ENCODE data around the gene SOX6. TPM values are rescaled to one million over a fixed set of nuclear protein-coding genes. Genes with fewer than 3 reads are reported as not detected.

SOX6 gene
- total RNA-seq, 1 experiment from 2014 or later: not detected

GRCh38 chr11:15988016-15988550, 368.3 kb downstream of the SOX6 start:
- Histone ChIP-seq H4K91ac (ENCODE audit: insufficient read length, low read depth, low read length) (no peak overlapping the region), H3K9me3 (ENCODE audit: control insufficient read depth, low read depth, low read length) (no peaks in the 10 kb centered on the region), H3K14ac (ENCODE audit: insufficient read depth, low read length) (no peak overlapping the region), H2BK5ac (ENCODE audit: insufficient read length, low read length) (no peak overlapping the region), H3K18ac (ENCODE audit: insufficient read length, low read depth, low read length) (no peak overlapping the region), H2BK20ac (ENCODE audit: low read depth, low read length, poor library complexity, severe bottlenecking) (no peak overlapping the region), H3K79me2 (ENCODE audit: insufficient read depth, low read length) (no peaks in the 10 kb centered on the region), H3K56ac (ENCODE audit: insufficient read length, low read depth, low read length) (no peak overlapping the region), H3K4me2 (ENCODE audit: insufficient read depth, insufficient read length, low read length) (no peak overlapping the region), H4K20me1 (ENCODE audit: control insufficient read depth, insufficient read depth, insufficient read length) (no peaks in the 10 kb centered on the region), H4K5ac (ENCODE audit: insufficient read length, low read depth, low read length) (no peak overlapping the region), H3K4ac (ENCODE audit: low read depth, low read length) (no peak overlapping the region), H3K9ac (ENCODE audit: extremely low read depth, insufficient read length, low read length) (no peak overlapping the region), H3K4me1 (ENCODE audit: insufficient read depth, low read length) (no peaks in the 10 kb centered on the region), H3K79me1 (ENCODE audit: insufficient read depth, low read depth, low read length, poor library complexity, severe bottlenecking) (no peaks in the 10 kb centered on the region), H3K23ac (ENCODE audit: insufficient read length, low read depth, low read length) (no peak overlapping the region), H2AK5ac (ENCODE audit: insufficient read length, low read length) (no peak overlapping the region), H2AFZ (ENCODE audit: low read length) (no peak overlapping the region), H2BK15ac (ENCODE audit: low read depth, low read length) (no peak overlapping the region), H2BK120ac (ENCODE audit: low read depth, low read length, poor library complexity, severe bottlenecking) (no peak overlapping the region), H4K8ac (replicated peaks; ENCODE audit: insufficient read length, low read depth, low read length) (no peak overlapping the region), H3K27ac (ENCODE audit: insufficient read length, low read depth, low read length) (no peak overlapping the region), H3K23me2 (ENCODE audit: insufficient read length, low read depth, low read length, poor library complexity, severe bottlenecking) (no peaks in the 10 kb centered on the region), H3T11ph (ENCODE audit: low read length) (no peak overlapping the region), H2BK12ac (ENCODE audit: insufficient read length, low read depth, low read length) (no peak overlapping the region), H3K27me3 (ENCODE audit: insufficient read depth, low read length) (peaks cover 25% of the 10 kb centered on the region)
- Mint-ChIP-seq H3K36me3 (ENCODE audit: insufficient read depth in 1 of 3, low read depth in 3 of 3) (no peaks in the 10 kb centered on the region), H3K27me3 (ENCODE audit: low read depth) (peaks cover 74% of the 10 kb centered on the region), H3K9me3 (no peaks in the 10 kb centered on the region; a peak in 1 of 5 replicates), H3K27ac (no peak overlapping the region), H3K4me3 (no peak overlapping the region), H3K4me1 (peaks cover 12 to 14% of the 10 kb centered on the region in 2 experiments)
- TF ChIP-seq CTCF (conservative IDR thresholded peaks at IDR 0.05): no peak
- no CpG with 5 or more reads among the region's 2 CpGs for WGBS (ENCODE audit: extremely low coverage, insufficient read length, low lambda C conversion rate)
- DNase-seq: no peak
